Measurements from ENCODE around the gene SCN11A. TPM values are rescaled to one million over a fixed set of nuclear protein-coding genes. Genes with fewer than 3 reads are reported as not detected.

The SCN11A gene
- polyA plus RNA-seq, 1 donor from 2014 or later: 2.2 TPM

DNA sequence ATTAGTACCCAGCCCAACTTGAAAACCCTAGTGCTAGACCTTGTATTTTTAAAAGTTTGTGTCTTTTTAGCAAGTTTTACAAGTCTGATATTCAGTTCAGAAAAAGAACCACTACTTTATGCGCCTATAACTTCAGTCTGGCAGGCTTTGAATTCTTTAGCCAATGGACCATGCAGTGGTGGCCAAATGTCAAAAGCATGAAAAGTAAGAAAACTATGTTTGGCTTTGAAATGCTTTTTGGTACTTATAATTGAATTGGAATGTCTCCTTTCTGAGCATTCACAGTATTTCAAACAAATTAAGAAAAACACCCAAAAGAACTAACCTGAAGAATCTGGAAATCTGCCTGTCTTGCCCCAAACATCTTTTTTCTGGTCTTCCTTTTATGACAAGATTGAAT is 12.9 kb upstream of the SCN11A start:
- H3K4me2 ChIP-seq (ENCODE audit: low read length): no peak overlapping the region
- peaks cover 34% of the 10 kb centered on the region for H3K79me2 ChIP-seq (replicated peaks; ENCODE audit: insufficient read depth, low read length)

GRCh38 chr3:39063143-39063542 is 11.4 kb upstream of the SCN11A start:
- Histone ChIP-seq H3K36me3 (ENCODE audit: insufficient read depth, low read length) (no peaks in the 10 kb centered on the region), H3F3A (ENCODE audit: insufficient read depth, low read length, poor library complexity, severe bottlenecking) (no peaks in the 10 kb centered on the region), H3K4me2 (ENCODE audit: low read length) (no peak overlapping the region), H3K9me2 (ENCODE audit: insufficient read depth, low read length) (no peaks in the 10 kb centered on the region), H3K9me3 (ENCODE audit: low read length) (no peaks in the 10 kb centered on the region), H4K20me1 (ENCODE audit: insufficient read depth) (no peaks in the 10 kb centered on the region), H3K4me3 (ENCODE audit: low read length) (no peak overlapping the region), H3K27me3 (ENCODE audit: insufficient read depth, low read depth, low read length) (no peaks in the 10 kb centered on the region), H2AFZ (ENCODE audit: low read depth, low read length) (no peak overlapping the region), H3K79me2 (replicated peaks; ENCODE audit: insufficient read depth, low read length) (peaks cover 49% of the 10 kb centered on the region), H3K27ac (ENCODE audit: low read length) (no peak overlapping the region), H3K9ac (ENCODE audit: low read length) (no peak overlapping the region)
- TF ChIP-seq TAF1 (IDR thresholded peaks at IDR 0.05; ENCODE audit: low read depth): no peak
- no peak for TF ChIP-seq EZH2 (IDR thresholded peaks at IDR 0.05; ENCODE audit: borderline replicate concordance, insufficient read depth, low read length, poor library complexity, severe bottlenecking)
- TF ChIP-seq RAD21 (conservative IDR thresholded peaks at IDR 0.05): no peak
- no peak for TF ChIP-seq POLR2AphosphoS5 (IDR thresholded peaks at IDR 0.05)
- TF ChIP-seq MXI1 (conservative IDR thresholded peaks at IDR 0.05; ENCODE audit: poor library complexity, severe bottlenecking): no peak
- TF ChIP-seq, protein P1, sequence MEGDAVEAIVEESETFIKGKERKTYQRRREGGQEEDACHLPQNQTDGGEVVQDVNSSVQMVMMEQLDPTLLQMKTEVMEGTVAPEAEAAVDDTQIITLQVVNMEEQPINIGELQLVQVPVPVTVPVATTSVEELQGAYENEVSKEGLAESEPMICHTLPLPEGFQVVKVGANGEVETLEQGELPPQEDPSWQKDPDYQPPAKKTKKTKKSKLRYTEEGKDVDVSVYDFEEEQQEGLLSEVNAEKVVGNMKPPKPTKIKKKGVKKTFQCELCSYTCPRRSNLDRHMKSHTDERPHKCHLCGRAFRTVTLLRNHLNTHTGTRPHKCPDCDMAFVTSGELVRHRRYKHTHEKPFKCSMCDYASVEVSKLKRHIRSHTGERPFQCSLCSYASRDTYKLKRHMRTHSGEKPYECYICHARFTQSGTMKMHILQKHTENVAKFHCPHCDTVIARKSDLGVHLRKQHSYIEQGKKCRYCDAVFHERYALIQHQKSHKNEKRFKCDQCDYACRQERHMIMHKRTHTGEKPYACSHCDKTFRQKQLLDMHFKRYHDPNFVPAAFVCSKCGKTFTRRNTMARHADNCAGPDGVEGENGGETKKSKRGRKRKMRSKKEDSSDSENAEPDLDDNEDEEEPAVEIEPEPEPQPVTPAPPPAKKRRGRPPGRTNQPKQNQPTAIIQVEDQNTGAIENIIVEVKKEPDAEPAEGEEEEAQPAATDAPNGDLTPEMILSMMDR (IDR thresholded peaks at IDR 0.05; ENCODE audit: poor library complexity, severe bottlenecking): no peak
- no peak for TF ChIP-seq EP300 (conservative IDR thresholded peaks at IDR 0.05; ENCODE audit: poor library complexity, severe bottlenecking)
- no peak for TF ChIP-seq REST (IDR thresholded peaks at IDR 0.05; ENCODE audit: borderline replicate concordance)

More for the DNA sequence above, 12.9 kb upstream of the SCN11A start:
- TF ChIP-seq RAD21 (conservative IDR thresholded peaks at IDR 0.05) (no peak), REST (IDR thresholded peaks at IDR 0.05; ENCODE audit: borderline replicate concordance) (no peak), SMC3 (conservative IDR thresholded peaks at IDR 0.05; ENCODE audit: poor library complexity) (no peak), EP300 (conservative IDR thresholded peaks at IDR 0.05; ENCODE audit: poor library complexity, severe bottlenecking) (no peak), TAF1 (IDR thresholded peaks at IDR 0.05; ENCODE audit: low read depth) (no peak), POLR2AphosphoS5 (IDR thresholded peaks at IDR 0.05) (no peak), MXI1 (conservative IDR thresholded peaks at IDR 0.05; ENCODE audit: poor library complexity, severe bottlenecking) (no peak), EZH2 (IDR thresholded peaks at IDR 0.05; ENCODE audit: borderline replicate concordance, insufficient read depth, low read length, poor library complexity, severe bottlenecking) (no peak)
- TF ChIP-seq, protein P1 (IDR thresholded peaks at IDR 0.05; ENCODE audit: poor library complexity, severe bottlenecking): no peak
- Histone ChIP-seq H2AFZ (ENCODE audit: low read depth, low read length) (no peak overlapping the region), H3K9me2 (ENCODE audit: insufficient read depth, low read length) (no peaks in the 10 kb centered on the region), H3K27me3 (ENCODE audit: insufficient read depth, low read depth, low read length) (no peaks in the 10 kb centered on the region), H3K9me3 (ENCODE audit: low read length) (no peaks in the 10 kb centered on the region), H3F3A (ENCODE audit: insufficient read depth, low read length, poor library complexity, severe bottlenecking) (no peaks in the 10 kb centered on the region), H3K4me3 (ENCODE audit: low read length) (no peak overlapping the region), H3K9ac (ENCODE audit: low read length) (no peak overlapping the region), H4K20me1 (ENCODE audit: insufficient read depth) (no peaks in the 10 kb centered on the region), H3K36me3 (ENCODE audit: insufficient read depth, low read length) (no peaks in the 10 kb centered on the region), H3K27ac (ENCODE audit: low read length) (no peak overlapping the region)

All from neural cell (in vitro differentiated cells).